ENCODE results near the gene SERINC2. TPM values are rescaled to one million over a fixed set of nuclear protein-coding genes. Genes with fewer than 3 reads are reported as not detected.
"Not testable (repeated sequence)": the region's sequence is repeated elsewhere in the genome, so short reads cannot be mapped to it uniquely, and the experiment has no call there.

SERINC2 gene
- total and polyA plus RNA-seq, 2 of the 4 experiments (the other 2 are of a cell fraction) = 2.0 to 59.5 TPM

DNA sequence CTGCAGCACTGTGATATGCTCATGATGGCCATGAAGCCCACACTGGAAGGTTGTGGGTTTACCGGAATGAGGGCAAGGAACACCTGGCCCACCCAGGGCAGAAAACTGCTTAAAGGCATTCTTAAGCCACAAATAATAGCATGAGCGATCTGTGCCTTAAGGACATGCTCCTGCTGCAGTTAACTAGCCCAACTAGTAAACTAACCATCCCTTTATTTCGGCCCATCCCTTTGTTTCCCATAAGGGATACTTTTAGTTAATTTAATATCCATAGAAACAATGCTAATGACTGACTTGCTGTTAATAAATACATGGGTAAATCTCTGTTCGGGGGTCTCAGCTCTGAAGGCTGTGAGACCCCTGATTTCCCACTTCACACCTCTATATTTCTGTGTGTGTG, 67.4 kb downstream of the SERINC2 start:
- H3K79me1 ChIP-seq (ENCODE audit: low read depth in 1 of 2, low read length in 2 of 2); H4K5ac ChIP-seq (ENCODE audit: low read depth, low read length); H3K9ac ChIP-seq (ENCODE audit: low read depth, low read length); H2AFZ ChIP-seq (replicated peaks; ENCODE audit: low read length, poor library complexity); H4K91ac ChIP-seq (ENCODE audit: insufficient read depth, low read depth, low read length); POLR2A ChIA-PET (ENCODE audit: unreplicated experiment); H3K23ac ChIP-seq (ENCODE audit: low read depth, low read length); H2AK9ac ChIP-seq (replicated peaks; ENCODE audit: low read depth, low read length, poor library complexity); H2AK5ac ChIP-seq (ENCODE audit: low read depth, low read length); H4K8ac ChIP-seq (ENCODE audit: low read depth in 2 of 2, low read length in 2 of 2); H2BK15ac ChIP-seq (ENCODE audit: low read depth, low read length); BruUV-seq (replicated peaks); H3K27ac ChIP-seq (ENCODE audit: insufficient read depth, low read length); H2BK20ac ChIP-seq (ENCODE audit: low read depth, low read length); CTCF ChIA-PET; H3K4me1 ChIP-seq (ENCODE audit: control insufficient read depth, insufficient read depth, low read length); dilution Hi-C loops (cut with HindIII; ENCODE audit: low sequenced_read_pairs, unreplicated experiment); H3K4me2 ChIP-seq (ENCODE audit: low read depth, low read length); H2BK120ac ChIP-seq (ENCODE audit: low read depth, low read length); H4K20me1 ChIP-seq (ENCODE audit: insufficient read depth, low read length); H3K36me3 ChIP-seq (ENCODE audit: control insufficient read depth, insufficient read depth, low read length); H3K9me3 ChIP-seq (ENCODE audit: control insufficient read depth, insufficient read depth, low read length); H3K56ac ChIP-seq (ENCODE audit: extremely low read depth, insufficient read depth, low read length); H3K14ac ChIP-seq (replicated peaks; ENCODE audit: low read depth, low read length); in situ Hi-C loops (cut with MboI; ENCODE audit: low sequenced_read_pairs); ATAC-seq (ENCODE audit: low read depth); H2BK5ac ChIP-seq (ENCODE audit: low read depth, low read length, poor library complexity, severe bottlenecking); H3K4ac ChIP-seq (ENCODE audit: low read depth, low read length); H3K4me3 ChIP-seq (ENCODE audit: insufficient read depth, low read depth, low read length); DNase-seq; H3K9me1 ChIP-seq (ENCODE audit: insufficient read depth, low read length); H3K18ac ChIP-seq (ENCODE audit: low read depth, low read length): not testable (repeated sequence)
- intact Hi-C loops (cut with micrococcal nuclease) = loop anchor here (5.0 kb wide), 1 partner anchor 47 kb away; no protein-coding TSS in a partner anchor
- no CpG with 5 or more reads among the region's 4 CpGs for WGBS, 2 experiments (ENCODE audit: extremely low coverage in 2 of 2, insufficient read length in 1 of 2)
- peaks cover 13% of the 10 kb centered on the region for H3K27me3 ChIP-seq (ENCODE audit: control insufficient read depth, insufficient read depth, low read length)

Measured in IMR-90 (cell line).